ENCODE results near the gene SLX4IP. TPM values are rescaled to one million over a fixed set of nuclear protein-coding genes. Genes with fewer than 3 reads are reported as not detected.

SLX4IP gene
- total and polyA plus RNA-seq, 2 of the 13 experiments (the other 11 are each of a cell fraction or from before 2014, with no cell fraction given): 3.6 to 7.3 TPM

GRCh38 chr20:10563935-10564492 lies 128.9 kb downstream of the SLX4IP start:
- 80% methylated on average over 3 of the region's 3 CpGs for WGBS (ENCODE audit: low lambda C conversion rate)
- H3K79me2 ChIP-seq (ENCODE audit: insufficient read depth, low read length): no peaks in the 10 kb centered on the region
- BruUV-seq (replicated peaks): no TSS peak
- peaks cover 6% of the 10 kb centered on the region; the same call in 1 of the 2 replicates for H3K9me3 ChIP-seq (ENCODE audit: low read length)
- no peak for DNase-seq (ENCODE audit: low spot score)
- POLR2A ChIA-PET: interaction anchor here (0.7 to 3.8 kb wide), 4 partner anchors 8 to 130 kb away, joined by 3 to 57 read pairs (median 34); partner anchors contain the start of genes JAG1, MKKS and SLX4IP
- ATAC-seq: no peak
- H3K36me3 ChIP-seq (replicated peaks in 1 of 2; ENCODE audit: control insufficient read depth in 1 of 2, insufficient read depth in 2 of 2, low read length in 2 of 2): peaks cover 2 to 4% of the 10 kb centered on the region in 2 experiments; a peak in 1 of 5 replicates
- H4K20me1 ChIP-seq (ENCODE audit: insufficient read depth, low read length): no peaks in the 10 kb centered on the region
- no peak overlapping the region for H3K9ac ChIP-seq (ENCODE audit: insufficient read depth, low read depth, low read length)
- no peak overlapping the region for H3K4me3 ChIP-seq (replicated peaks in 1 of 3; ENCODE audit: insufficient read depth in 1 of 3, low read depth in 2 of 3, low read length in 3 of 3)
- in situ Hi-C loops (cut with HindIII; ENCODE audit: extremely low pct_ligation_motif_present, low pct_unique_long_range_greater_than_20kb): no loop called here
- H3K4me1 ChIP-seq (ENCODE audit: insufficient read depth, low read length): peaks cover 72% of the 10 kb centered on the region
- intact Hi-C loops (cut with micrococcal nuclease; ENCODE audit: unreplicated experiment): loop anchor here (2.0 kb wide), 1 partner anchor 107 kb away; no protein-coding TSS in a partner anchor
- no peak overlapping the region for H3K4me2 ChIP-seq (ENCODE audit: low read depth, low read length)
- no peaks in the 10 kb centered on the region for H3K27me3 ChIP-seq (ENCODE audit: control insufficient read depth in 1 of 2, insufficient read depth in 2 of 2, low read length in 2 of 2)
- no peak overlapping the region for H2AFZ ChIP-seq (ENCODE audit: low read length)
- TF ChIP-seq ZSCAN22 (CRISPR knock-in tag; IDR thresholded peaks at IDR 0.05): no peak
- no peak for TF ChIP-seq SIN3B (IDR thresholded peaks at IDR 0.05; ENCODE audit: low read length)
- TF ChIP-seq CENPBD1 (CRISPR knock-in tag; IDR thresholded peaks at IDR 0.05; ENCODE audit: borderline replicate concordance, low read depth): no peak
- 0 out of 2 replicates have a peak, but pooled peaks have one; percentile 28 for TF ChIP-seq SMARCC2 (IDR thresholded peaks at IDR 0.05)
- no peak for TF ChIP-seq JDP2 (CRISPR knock-in tag; IDR thresholded peaks at IDR 0.05; ENCODE audit: borderline replicate concordance)
- TF ChIP-seq LRRFIP1 (CRISPR knock-in tag; conservative IDR thresholded peaks at IDR 0.05): no peak
- no peak for FAIRE-seq
- CTCF ChIA-PET (ENCODE audit: low intra/inter-chr PET ratio, low total read pairs): no interaction called here
- peak overlapping the region; percentile 97 for H3K27ac ChIP-seq (ENCODE audit: extremely low read length, insufficient read depth, low read length)
